Uterus (tissue), 2 donors: Measurements from ENCODE around the gene WASHC1.
"Not testable (repeated sequence)": the region's sequence is repeated elsewhere in the genome, so short reads cannot be mapped to it uniquely, and the experiment has no call there.

Source experiments
- POLR2A ChIP-seq, 2 donors: fragments of 450-650 bp; IDR thresholded peaks; one replicate each; pipeline ENCODE4 v1.6.1; 2016; ENCODE audit warnings: antibody characterized with exemption in 2 of 2, mild to moderate bottlenecking in 1 of 2, moderate library complexity in 1 of 2
- TF ChIP-seq, protein P1 (sequence below), 4 experiments: fragments of 200-600 bp in 2 of 4; fragments of 450-650 bp in 2 of 4; sonication (generic) in 2 of 4; IDR thresholded peaks; one replicate each; pipeline ENCODE4 v1.5.1; 2016 to 2019; ENCODE audit warnings: antibody characterized with exemption in 4 of 4, mild to moderate bottlenecking in 2 of 4, moderate library complexity in 1 of 4

DNA sequence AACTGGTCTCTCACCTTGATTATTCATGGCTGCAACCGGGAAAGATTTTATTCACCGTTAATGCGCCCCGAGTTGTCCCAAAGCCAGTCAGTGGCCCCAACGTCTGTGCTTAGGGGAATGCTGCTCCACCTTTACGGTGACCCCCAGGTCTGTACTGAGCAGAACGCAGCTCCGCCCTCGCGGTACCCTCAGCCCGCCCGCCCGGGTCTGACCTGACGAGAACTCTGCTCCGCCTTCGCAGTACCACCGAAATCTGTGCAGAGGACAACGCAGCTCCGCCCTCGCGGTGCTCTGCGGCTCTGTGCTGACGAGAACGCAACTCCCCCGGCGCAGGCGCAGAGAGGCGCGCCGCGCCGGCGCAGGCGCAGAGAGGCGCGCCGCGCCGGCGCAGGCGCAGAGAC is 18.6 kb downstream of the WASHC1 start:
- TF ChIP-seq, protein P1, sequence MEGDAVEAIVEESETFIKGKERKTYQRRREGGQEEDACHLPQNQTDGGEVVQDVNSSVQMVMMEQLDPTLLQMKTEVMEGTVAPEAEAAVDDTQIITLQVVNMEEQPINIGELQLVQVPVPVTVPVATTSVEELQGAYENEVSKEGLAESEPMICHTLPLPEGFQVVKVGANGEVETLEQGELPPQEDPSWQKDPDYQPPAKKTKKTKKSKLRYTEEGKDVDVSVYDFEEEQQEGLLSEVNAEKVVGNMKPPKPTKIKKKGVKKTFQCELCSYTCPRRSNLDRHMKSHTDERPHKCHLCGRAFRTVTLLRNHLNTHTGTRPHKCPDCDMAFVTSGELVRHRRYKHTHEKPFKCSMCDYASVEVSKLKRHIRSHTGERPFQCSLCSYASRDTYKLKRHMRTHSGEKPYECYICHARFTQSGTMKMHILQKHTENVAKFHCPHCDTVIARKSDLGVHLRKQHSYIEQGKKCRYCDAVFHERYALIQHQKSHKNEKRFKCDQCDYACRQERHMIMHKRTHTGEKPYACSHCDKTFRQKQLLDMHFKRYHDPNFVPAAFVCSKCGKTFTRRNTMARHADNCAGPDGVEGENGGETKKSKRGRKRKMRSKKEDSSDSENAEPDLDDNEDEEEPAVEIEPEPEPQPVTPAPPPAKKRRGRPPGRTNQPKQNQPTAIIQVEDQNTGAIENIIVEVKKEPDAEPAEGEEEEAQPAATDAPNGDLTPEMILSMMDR (IDR thresholded peaks at IDR 0.05): not testable (repeated sequence)
- TF ChIP-seq POLR2A (IDR thresholded peaks at IDR 0.05): not testable (repeated sequence)
